GM23338 (cell line): ENCODE data around the gene C12orf42. TPM values are rescaled to one million over a fixed set of nuclear protein-coding genes. Genes with fewer than 3 reads are reported as not detected.

Experiments used
- ATAC-seq: fragments of 200-7000 bp; cut with Tn5 transposase; 3 replicates; pipeline ENCODE4 v1.9.1; 2020
- DNase-seq: peaks from one replicate; pipeline ENCODE4 v3.0.0-alpha.2; 2015; ENCODE audit warnings: low spot score
- H2AFZ ChIP-seq: fragments of 200-600 bp; sonication (generic); 2 replicates; pipeline ENCODE4 v1.8.0; 2016; ENCODE audit warnings: antibody characterized with exemption, mild to moderate bottlenecking, moderate library complexity
- H3F3A ChIP-seq: fragments of 200-600 bp; sonication (generic); replicated peaks from 2 replicates; pipeline ENCODE4 v1.8.0; 2017; ENCODE audit warnings: antibody characterized with exemption, mixed run types, low read depth
- H3K27ac ChIP-seq: fragments of 200-600 bp; sonication (generic); 2 replicates; pipeline ENCODE4 v1.6.1; 2016; ENCODE audit warnings: low read depth
- H3K27me3 ChIP-seq: fragments of 200-600 bp; sonication (generic); 2 replicates; pipeline ENCODE4 v1.8.0; 2016; ENCODE audit warnings: mild to moderate bottlenecking, mixed run types, moderate library complexity; ENCODE audit not compliant: insufficient read depth
- H3K36me3 ChIP-seq: fragments of 200-600 bp; sonication (generic); 2 replicates; pipeline ENCODE4 v1.8.0; 2016; ENCODE audit warnings: mild to moderate bottlenecking; ENCODE audit not compliant: insufficient read depth
- H3K4me1 ChIP-seq: fragments of 200-600 bp; sonication (generic); 2 replicates; pipeline ENCODE4 v1.8.0; 2016; ENCODE audit warnings: mild to moderate bottlenecking, moderate library complexity; ENCODE audit not compliant: insufficient read depth
- H3K4me2 ChIP-seq: fragments of 200-600 bp; sonication (generic); 2 replicates; pipeline ENCODE4 v1.7.1; 2017; ENCODE audit warnings: mixed run types
- H3K4me3 ChIP-seq: fragments of 200-600 bp; sonication (generic); 2 replicates; pipeline ENCODE4 v1.6.1; 2016; ENCODE audit warnings: mixed run types
- H3K79me2 ChIP-seq: fragments of 200-600 bp; sonication (generic); replicated peaks from 2 replicates; pipeline ENCODE4 v1.8.0; 2017; ENCODE audit warnings: mild to moderate bottlenecking; ENCODE audit not compliant: insufficient read depth
- H3K9me2 ChIP-seq: fragments of 200-600 bp; sonication (generic); 2 replicates; pipeline ENCODE4 v1.8.0; 2017; ENCODE audit not compliant: insufficient read depth
- H4K20me1 ChIP-seq: fragments of 200-600 bp; sonication (generic); replicated peaks from 2 replicates; pipeline ENCODE4 v1.8.0; 2017; ENCODE audit warnings: mild to moderate bottlenecking; ENCODE audit not compliant: insufficient read depth
- H3K27ac Mint-ChIP-seq: 2 replicates; pipeline ENCODE4 v1.8.0; 2020; ENCODE audit warnings: inconsistent platforms, mild to moderate bottlenecking, moderate library complexity, mixed read lengths
- H3K27me3 Mint-ChIP-seq: 3 replicates; pipeline ENCODE4 v1.8.0; 2022; ENCODE audit warnings: low read depth, mild to moderate bottlenecking, moderate library complexity, mixed read lengths, inconsistent platforms; ENCODE audit not compliant: insufficient read depth, poor library complexity
- H3K36me3 Mint-ChIP-seq: 3 replicates; pipeline ENCODE4 v1.8.0; 2021; ENCODE audit warnings: low read depth, mild to moderate bottlenecking, inconsistent platforms, moderate library complexity, mixed read lengths
- H3K4me1 Mint-ChIP-seq: 3 replicates; pipeline ENCODE4 v1.8.0; 2020; ENCODE audit warnings: mild to moderate bottlenecking, inconsistent platforms, mixed read lengths
- H3K4me3 Mint-ChIP-seq: 3 replicates; pipeline ENCODE4 v1.8.0; 2021; ENCODE audit warnings: moderate library complexity, mild to moderate bottlenecking, inconsistent platforms, mixed read lengths
- H3K9me3 Mint-ChIP-seq: 3 replicates; pipeline ENCODE4 v1.8.0; 2020; ENCODE audit warnings: moderate library complexity, mild to moderate bottlenecking, inconsistent platforms, mixed read lengths
- CREB1 ChIP-seq: fragments of 250-450 bp; sonication (Bioruptor Pico); IDR thresholded peaks from 2 replicates; pipeline ENCODE4 v1.5.0; 2020; ENCODE audit warnings: low read depth, mild to moderate bottlenecking, moderate library complexity
- CTCF ChIP-seq, 2 experiments: fragments of 200-600 bp in 1 of 2; sonication (generic) in 1 of 2; conservative IDR thresholded peaks; 2 replicates each; pipeline versions ENCODE4 v1.5.1 to v1.6.1; 2016 to 2017; ENCODE audit warnings: antibody characterized with exemption in 2 of 2, low read depth in 2 of 2, mild to moderate bottlenecking in 2 of 2, moderate library complexity in 1 of 2
- ETS1 ChIP-seq: IDR thresholded peaks from 2 replicates; pipeline ENCODE4 v1.6.1; 2016; ENCODE audit warnings: antibody characterized with exemption
- EZH2phosphoT487 ChIP-seq: fragments of 200-600 bp; sonication (generic); IDR thresholded peaks from one replicate; pipeline ENCODE4 v1.8.1; 2018; ENCODE audit warnings: antibody characterized with exemption; ENCODE audit not compliant: unreplicated experiment
- JUNB ChIP-seq: IDR thresholded peaks from one replicate; pipeline ENCODE4 v1.6.1; 2016; ENCODE audit warnings: antibody characterized with exemption; ENCODE audit not compliant: unreplicated experiment
- POLR2AphosphoS5 ChIP-seq: IDR thresholded peaks from 2 replicates; pipeline ENCODE4 v1.6.1; 2016; ENCODE audit warnings: antibody characterized with exemption, low read depth
- STAT1 ChIP-seq: IDR thresholded peaks from one replicate; pipeline ENCODE4 v1.6.1; 2016; ENCODE audit warnings: antibody characterized with exemption; ENCODE audit not compliant: unreplicated experiment
- ZNF114 ChIP-seq: fragments of 250-450 bp; sonication (Bioruptor Pico); IDR thresholded peaks from 2 replicates; pipeline ENCODE4 v1.5.0; 2020; ENCODE audit warnings: mild to moderate bottlenecking, moderate library complexity
- ZNF331 ChIP-seq: fragments of 250-450 bp; sonication (Bioruptor Pico); IDR thresholded peaks from 2 replicates; pipeline ENCODE4 v1.5.0; 2020; ENCODE audit warnings: low read depth, mild to moderate bottlenecking, moderate library complexity
- ZNF462 ChIP-seq: fragments of 250-450 bp; sonication (Bioruptor Pico); IDR thresholded peaks from 2 replicates; pipeline ENCODE4 v1.5.0; 2020; ENCODE audit warnings: mild to moderate bottlenecking, moderate library complexity
- polyA plus RNA-seq: library from polyadenylated mRNA; unstranded; fragments of >200 nt; fragmentation: Nextera tagmentation; extraction: Ambion mirVana; gene quantifications from 2 replicates; pipeline ENCODE4 v1.2.1, GENCODE V29; 2016
- total RNA-seq: library from RNA; depleted of rRNA; stranded (reverse); fragments of >200 nt; shearing (Covaris generic); gene quantifications from 2 replicates; pipeline ENCODE4 v1.2.3, GENCODE V29; 2014

Gene C12orf42
- total and polyA plus RNA-seq, 2 experiments from 2014 or later, result 0.45 TPM; not detected in 1

- TF ChIP-seq ZNF462 (CRISPR knock-in tag) (no peak), EZH2phosphoT487 (no peak), STAT1 (no peak)
Measured at GRCh38 chr12:103269946-103270345, 225.8 kb downstream of the C12orf42 start (continued).

GRCh38 chr12:103268831-103269514, 226.8 kb downstream of the C12orf42 start:
- Histone ChIP-seq H3K79me2 (no peaks in the 10 kb centered on the region), H3K4me3 (no peak overlapping the region), H4K20me1 (no peaks in the 10 kb centered on the region), H3K4me2 (no peak overlapping the region), H3K27me3 (no peaks in the 10 kb centered on the region), H2AFZ (no peak overlapping the region), H3K36me3 (no peaks in the 10 kb centered on the region), H3K27ac (no peak overlapping the region), H3K9me2 (no peaks in the 10 kb centered on the region), H3K4me1 (no peaks in the 10 kb centered on the region), H3F3A (no peaks in the 10 kb centered on the region)
- DNase-seq (no peak), ATAC-seq (no peak)
- no peaks in the 10 kb centered on the region for H3K9me3 Mint-ChIP-seq
- H3K27me3 Mint-ChIP-seq, result no peaks in the 10 kb centered on the region
- H3K4me3 Mint-ChIP-seq, result no peak overlapping the region
- no peak overlapping the region for H3K27ac Mint-ChIP-seq
- TF ChIP-seq CREB1 (CRISPR knock-in tag), result no peak
- TF ChIP-seq POLR2AphosphoS5, result no peak
- TF ChIP-seq ZNF331 (CRISPR knock-in tag), result no peak
- TF ChIP-seq JUNB, result no peak
- TF ChIP-seq ZNF114 (CRISPR knock-in tag), result no peak
- TF ChIP-seq EZH2phosphoT487, result no peak
- no peak for TF ChIP-seq CTCF (conservative IDR thresholded peaks at IDR 0.05; ENCODE audit: low read depth in 2 of 2)
- no peak for TF ChIP-seq STAT1
- TF ChIP-seq ETS1, result no peak
- H3K36me3 Mint-ChIP-seq, result no peaks in the 10 kb centered on the region
- H3K4me1 Mint-ChIP-seq, result no peaks in the 10 kb centered on the region; the same call in 2 of the 3 replicates
